ENCODE measurements around the gene ZNF850.

GRCh38 chr19:36688058-36688457 is 84.5 kb downstream of the ZNF850 start:
- TF ChIP-seq CTCF (conservative IDR thresholded peaks at IDR 0.05), result no peak
- no peak for TF ChIP-seq ZFX (IDR thresholded peaks at IDR 0.05)
